ENCODE data around the gene CORO6.

CORO6 gene

GRCh38 chr17:29573871-29574731 is 48.6 kb downstream of the CORO6 start:
- TF ChIP-seq FOXP2 (optimal IDR thresholded peaks at IDR 0.05; ENCODE audit: borderline replicate concordance, extremely low read depth, extremely low read length, insufficient read depth) (no peak), TAF1 (IDR thresholded peaks at IDR 0.05; ENCODE audit: borderline replicate concordance, insufficient read depth, low read length) (no peak), REST (IDR thresholded peaks at IDR 0.05; ENCODE audit: insufficient read depth in 1 of 2, low read depth in 2 of 2, low read length in 2 of 2) (no peak), POLR2AphosphoS5 (IDR thresholded peaks at IDR 0.05; ENCODE audit: low read depth, low read length) (no peak), SIN3A (IDR thresholded peaks at IDR 0.05; ENCODE audit: borderline replicate concordance, insufficient read depth, low read length) (no peak)

- no peak for TF ChIP-seq SIN3A (IDR thresholded peaks at IDR 0.05; ENCODE audit: borderline replicate concordance, insufficient read depth, low read length)
- no peak for TF ChIP-seq POLR2AphosphoS5 (IDR thresholded peaks at IDR 0.05; ENCODE audit: low read depth, low read length)
- no peak for TF ChIP-seq TAF1 (IDR thresholded peaks at IDR 0.05; ENCODE audit: borderline replicate concordance, insufficient read depth, low read length)
- TF ChIP-seq REST (IDR thresholded peaks at IDR 0.05; ENCODE audit: insufficient read depth in 1 of 2, low read depth in 2 of 2, low read length in 2 of 2): no peak
- no peak for TF ChIP-seq FOXP2 (optimal IDR thresholded peaks at IDR 0.05; ENCODE audit: borderline replicate concordance, extremely low read depth, extremely low read length, insufficient read depth)
Observed at GRCh38 chr17:29573558-29573869, 49.2 kb downstream of the CORO6 start.

GRCh38 chr17:29572691-29573557 is 49.8 kb downstream of the CORO6 start:
- TF ChIP-seq TAF1 (IDR thresholded peaks at IDR 0.05; ENCODE audit: borderline replicate concordance, insufficient read depth, low read length) (no peak), FOXP2 (optimal IDR thresholded peaks at IDR 0.05; ENCODE audit: borderline replicate concordance, extremely low read depth, extremely low read length, insufficient read depth) (peak; percentile 69)

- TF ChIP-seq POLR2AphosphoS5 (IDR thresholded peaks at IDR 0.05; ENCODE audit: low read depth, low read length) (no peak), TAF1 (IDR thresholded peaks at IDR 0.05; ENCODE audit: borderline replicate concordance, insufficient read depth, low read length) (no peak), SIN3A (IDR thresholded peaks at IDR 0.05; ENCODE audit: borderline replicate concordance, insufficient read depth, low read length) (no peak), REST (IDR thresholded peaks at IDR 0.05; ENCODE audit: insufficient read depth in 1 of 2, low read depth in 2 of 2, low read length in 2 of 2) (no peak), FOXP2 (optimal IDR thresholded peaks at IDR 0.05; ENCODE audit: borderline replicate concordance, extremely low read depth, extremely low read length, insufficient read depth) (no peak)
Observed at GRCh38 chr17:29571883-29572681, 50.6 kb downstream of the CORO6 start.

GRCh38 chr17:29571486-29571882 is 51.2 kb downstream of the CORO6 start:
- TF ChIP-seq REST (IDR thresholded peaks at IDR 0.05; ENCODE audit: insufficient read depth in 1 of 2, low read depth in 2 of 2, low read length in 2 of 2): no peak
- no peak for TF ChIP-seq SIN3A (IDR thresholded peaks at IDR 0.05; ENCODE audit: borderline replicate concordance, insufficient read depth, low read length)
- no peak for TF ChIP-seq TAF1 (IDR thresholded peaks at IDR 0.05; ENCODE audit: borderline replicate concordance, insufficient read depth, low read length)
- TF ChIP-seq POLR2AphosphoS5 (IDR thresholded peaks at IDR 0.05; ENCODE audit: low read depth, low read length): no peak
- no peak for TF ChIP-seq FOXP2 (optimal IDR thresholded peaks at IDR 0.05; ENCODE audit: borderline replicate concordance, extremely low read depth, extremely low read length, insufficient read depth)
